WTC11 (cell line): Measurements from ENCODE around the gene RETN. TPM values are rescaled to one million over a fixed set of nuclear protein-coding genes. Genes with fewer than 3 reads are reported as not detected.

ENCODE experiments used
- ATAC-seq: fragments of 200-7000 bp; cut with Tn5 transposase; 2 replicates; pipeline ENCODE4 v1.10.0; 2021; ENCODE audit warnings: mild to moderate bottlenecking, moderate library complexity
- CTCF ChIA-PET: fragments of 300-600 bp; sonication (Branson Sonifier 250); formaldehyde crosslinking; loops from one replicate; lab custom pipeline; 2021; ENCODE audit warnings: antibody characterized with exemption; lab: Charles Lee
- POLR2A ChIA-PET: fragments of 350-600 bp; sonication (Branson Sonifier 250); formaldehyde crosslinking; loops from one replicate; lab custom pipeline; 2021; ENCODE audit warnings: antibody characterized with exemption; lab: Charles Lee
- DNase-seq: peaks from one replicate; pipeline ENCODE4 v3.0.0; 2021; ENCODE audit warnings: low spot score
- H3K27ac Mint-ChIP-seq: 2 replicates; pipeline ENCODE4 v1.8.0; 2021; ENCODE audit warnings: mixed read lengths
- H3K27me3 Mint-ChIP-seq: 2 replicates; pipeline ENCODE4 v1.8.0; 2021; ENCODE audit warnings: low read depth, mild to moderate bottlenecking, moderate library complexity, mixed read lengths
- H3K36me3 Mint-ChIP-seq: 2 replicates; pipeline ENCODE4 v1.8.0; 2021; ENCODE audit warnings: mixed read lengths
- H3K4me1 Mint-ChIP-seq: 2 replicates; pipeline ENCODE4 v1.8.0; 2022; ENCODE audit warnings: mixed read lengths
- H3K4me3 Mint-ChIP-seq: 2 replicates; pipeline ENCODE4 v1.8.0; 2021; ENCODE audit warnings: mild to moderate bottlenecking, moderate library complexity, mixed read lengths
- H3K9me3 Mint-ChIP-seq: 2 replicates; pipeline ENCODE4 v1.8.0; 2021; ENCODE audit warnings: mixed read lengths
- ATF1 ChIP-seq: sonication (generic); formaldehyde crosslinking; IDR thresholded peaks from 2 replicates; pipeline ENCODE4 v1.8.1; 2023; ENCODE audit warnings: mild to moderate bottlenecking, moderate library complexity, missing genetic modification reagents
- CREB1 ChIP-seq: sonication (generic); formaldehyde crosslinking; IDR thresholded peaks from 2 replicates; pipeline ENCODE4 v1.8.0; 2023; ENCODE audit warnings: mild to moderate bottlenecking, missing genetic modification reagents
- ESRRA ChIP-seq: sonication (generic); formaldehyde crosslinking; IDR thresholded peaks from 2 replicates; pipeline ENCODE4 v1.8.1; 2022; ENCODE audit warnings: mild to moderate bottlenecking, missing genetic modification reagents, borderline replicate concordance
- FOXK1 ChIP-seq: sonication (generic); formaldehyde crosslinking; IDR thresholded peaks from 2 replicates; pipeline ENCODE4 v1.8.0; 2022; ENCODE audit warnings: mild to moderate bottlenecking, moderate library complexity, missing genetic modification reagents
- GRHL2 ChIP-seq: fragments of 250-450 bp; sonication (Bioruptor Pico); IDR thresholded peaks from 2 replicates; pipeline ENCODE4 v1.8.0; 2022; ENCODE audit warnings: mild to moderate bottlenecking, moderate library complexity; ENCODE audit not compliant: insufficient replicate concordance, severe bottlenecking
- JUN ChIP-seq: sonication (generic); formaldehyde crosslinking; IDR thresholded peaks from 2 replicates; pipeline ENCODE4 v1.8.0; 2023; ENCODE audit warnings: mild to moderate bottlenecking, missing genetic modification reagents
- KAT7 ChIP-seq: sonication (generic); formaldehyde crosslinking; IDR thresholded peaks from 2 replicates; pipeline ENCODE4 v1.8.1; 2023; ENCODE audit warnings: missing genetic modification reagents, mild to moderate bottlenecking, borderline replicate concordance
- NFYB ChIP-seq: sonication (generic); formaldehyde crosslinking; conservative IDR thresholded peaks from 2 replicates; pipeline ENCODE4 v1.8.0; 2022; ENCODE audit warnings: low read depth, missing genetic modification reagents
- NR3C1 ChIP-seq: sonication (generic); formaldehyde crosslinking; conservative IDR thresholded peaks from 2 replicates; pipeline ENCODE4 v1.8.1; 2023; ENCODE audit warnings: low read depth, mild to moderate bottlenecking, missing genetic modification reagents
- SMAD3 ChIP-seq: sonication (generic); formaldehyde crosslinking; IDR thresholded peaks from 2 replicates; pipeline ENCODE4 v1.8.0; 2022; ENCODE audit warnings: missing genetic modification reagents, mild to moderate bottlenecking, borderline replicate concordance
- ZNF121 ChIP-seq: sonication (generic); formaldehyde crosslinking; IDR thresholded peaks from 2 replicates; pipeline ENCODE4 v1.8.0; 2023; ENCODE audit warnings: missing genetic modification reagents
- total RNA-seq: library from RNA; stranded (reverse); gene quantifications from 3 replicates; pipeline ENCODE4 v1.2.3, GENCODE V29; 2021
- TF ChIP-seq, protein P1 (sequence below): fragments of 250-450 bp; sonication (Bioruptor Pico); IDR thresholded peaks from 2 replicates; pipeline ENCODE4 v1.9.0; 2021; ENCODE audit warnings: mild to moderate bottlenecking
- TF ChIP-seq, protein P2 (sequence below): sonication (generic); formaldehyde crosslinking; IDR thresholded peaks from 2 replicates; pipeline ENCODE4 v1.8.0; 2023; ENCODE audit warnings: missing genetic modification reagents
- TF ChIP-seq, protein P3 (sequence below): sonication (generic); formaldehyde crosslinking; IDR thresholded peaks from 2 replicates; pipeline ENCODE4 v1.8.1; 2022; ENCODE audit warnings: missing genetic modification reagents, borderline replicate concordance
- TF ChIP-seq, protein P4 (sequence below): sonication (generic); formaldehyde crosslinking; IDR thresholded peaks from 2 replicates; pipeline ENCODE4 v1.8.1; 2023; ENCODE audit warnings: mild to moderate bottlenecking, missing genetic modification reagents
- TF ChIP-seq, protein P5 (sequence below): sonication (generic); formaldehyde crosslinking; IDR thresholded peaks from 2 replicates; pipeline ENCODE4 v1.8.1; 2023; ENCODE audit warnings: mild to moderate bottlenecking, missing genetic modification reagents, borderline replicate concordance
- TF ChIP-seq, protein P6 (sequence below): fragments of 250-450 bp; sonication (Bioruptor Pico); conservative IDR thresholded peaks from 2 replicates; pipeline ENCODE4 v1.9.0; 2021; ENCODE audit warnings: mild to moderate bottlenecking

Gene RETN
- total RNA-seq, 1 experiment from 2014 or later, result not detected

DNA sequence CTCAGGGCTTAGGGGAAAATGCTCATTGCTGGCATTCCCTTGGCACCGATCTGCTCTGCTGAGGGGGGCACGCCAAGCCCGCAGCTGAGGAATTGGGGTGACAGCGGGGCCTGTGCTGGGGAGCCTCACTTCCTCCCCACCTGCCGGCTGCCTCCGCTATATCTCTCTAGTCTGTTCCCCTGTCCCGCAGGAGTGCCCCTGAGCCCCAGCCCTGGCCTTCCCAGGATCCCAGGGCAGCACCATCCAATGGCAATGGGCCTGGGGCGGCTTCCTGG is 22.5 kb upstream of the RETN start:
- TF ChIP-seq, protein P1, sequence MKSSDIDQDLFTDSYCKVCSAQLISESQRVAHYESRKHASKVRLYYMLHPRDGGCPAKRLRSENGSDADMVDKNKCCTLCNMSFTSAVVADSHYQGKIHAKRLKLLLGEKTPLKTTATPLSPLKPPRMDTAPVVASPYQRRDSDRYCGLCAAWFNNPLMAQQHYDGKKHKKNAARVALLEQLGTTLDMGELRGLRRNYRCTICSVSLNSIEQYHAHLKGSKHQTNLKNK, result no peak
- TF ChIP-seq CREB1 (CRISPR knock-in tag), result no peak
- no peak for TF ChIP-seq SMAD3
- no peak for TF ChIP-seq NR3C1 (CRISPR knock-in tag)
- TF ChIP-seq FOXK1 (CRISPR knock-in tag), result no peak
- TF ChIP-seq, protein P2, sequence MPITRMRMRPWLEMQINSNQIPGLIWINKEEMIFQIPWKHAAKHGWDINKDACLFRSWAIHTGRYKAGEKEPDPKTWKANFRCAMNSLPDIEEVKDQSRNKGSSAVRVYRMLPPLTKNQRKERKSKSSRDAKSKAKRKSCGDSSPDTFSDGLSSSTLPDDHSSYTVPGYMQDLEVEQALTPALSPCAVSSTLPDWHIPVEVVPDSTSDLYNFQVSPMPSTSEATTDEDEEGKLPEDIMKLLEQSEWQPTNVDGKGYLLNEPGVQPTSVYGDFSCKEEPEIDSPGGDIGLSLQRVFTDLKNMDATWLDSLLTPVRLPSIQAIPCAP (CRISPR knock-in tag), result no peak
- TF ChIP-seq, protein P3, sequence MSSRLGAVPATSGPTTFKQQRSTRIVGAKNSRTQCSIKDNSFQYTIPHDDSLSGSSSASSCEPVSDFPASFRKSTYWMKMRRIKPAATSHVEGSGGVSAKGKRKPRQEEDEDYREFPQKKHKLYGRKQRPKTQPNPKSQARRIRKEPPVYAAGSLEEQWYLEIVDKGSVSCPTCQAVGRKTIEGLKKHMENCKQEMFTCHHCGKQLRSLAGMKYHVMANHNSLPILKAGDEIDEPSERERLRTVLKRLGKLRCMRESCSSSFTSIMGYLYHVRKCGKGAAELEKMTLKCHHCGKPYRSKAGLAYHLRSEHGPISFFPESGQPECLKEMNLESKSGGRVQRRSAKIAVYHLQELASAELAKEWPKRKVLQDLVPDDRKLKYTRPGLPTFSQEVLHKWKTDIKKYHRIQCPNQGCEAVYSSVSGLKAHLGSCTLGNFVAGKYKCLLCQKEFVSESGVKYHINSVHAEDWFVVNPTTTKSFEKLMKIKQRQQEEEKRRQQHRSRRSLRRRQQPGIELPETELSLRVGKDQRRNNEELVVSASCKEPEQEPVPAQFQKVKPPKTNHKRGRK (CRISPR knock-in tag), result no peak
- no peak for TF ChIP-seq ATF1
- TF ChIP-seq, protein P4, sequence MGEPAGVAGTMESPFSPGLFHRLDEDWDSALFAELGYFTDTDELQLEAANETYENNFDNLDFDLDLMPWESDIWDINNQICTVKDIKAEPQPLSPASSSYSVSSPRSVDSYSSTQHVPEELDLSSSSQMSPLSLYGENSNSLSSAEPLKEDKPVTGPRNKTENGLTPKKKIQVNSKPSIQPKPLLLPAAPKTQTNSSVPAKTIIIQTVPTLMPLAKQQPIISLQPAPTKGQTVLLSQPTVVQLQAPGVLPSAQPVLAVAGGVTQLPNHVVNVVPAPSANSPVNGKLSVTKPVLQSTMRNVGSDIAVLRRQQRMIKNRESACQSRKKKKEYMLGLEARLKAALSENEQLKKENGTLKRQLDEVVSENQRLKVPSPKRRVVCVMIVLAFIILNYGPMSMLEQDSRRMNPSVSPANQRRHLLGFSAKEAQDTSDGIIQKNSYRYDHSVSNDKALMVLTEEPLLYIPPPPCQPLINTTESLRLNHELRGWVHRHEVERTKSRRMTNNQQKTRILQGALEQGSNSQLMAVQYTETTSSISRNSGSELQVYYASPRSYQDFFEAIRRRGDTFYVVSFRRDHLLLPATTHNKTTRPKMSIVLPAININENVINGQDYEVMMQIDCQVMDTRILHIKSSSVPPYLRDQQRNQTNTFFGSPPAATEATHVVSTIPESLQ (CRISPR knock-in tag), result no peak
- no peak for TF ChIP-seq ESRRA (CRISPR knock-in tag)
- H3K4me3 Mint-ChIP-seq, result no peak overlapping the region
- peaks cover 12% of the 10 kb centered on the region for H3K27me3 Mint-ChIP-seq
- no peak overlapping the region for H3K27ac Mint-ChIP-seq
- DNase-seq (no peak), ATAC-seq (no peak)
- ChIA-PET POLR2A (no interaction called here), CTCF (no interaction called here)
- no peaks in the 10 kb centered on the region for H3K9me3 Mint-ChIP-seq
- H3K4me1 Mint-ChIP-seq, result no peaks in the 10 kb centered on the region
- H3K36me3 Mint-ChIP-seq, result no peaks in the 10 kb centered on the region

DNA sequence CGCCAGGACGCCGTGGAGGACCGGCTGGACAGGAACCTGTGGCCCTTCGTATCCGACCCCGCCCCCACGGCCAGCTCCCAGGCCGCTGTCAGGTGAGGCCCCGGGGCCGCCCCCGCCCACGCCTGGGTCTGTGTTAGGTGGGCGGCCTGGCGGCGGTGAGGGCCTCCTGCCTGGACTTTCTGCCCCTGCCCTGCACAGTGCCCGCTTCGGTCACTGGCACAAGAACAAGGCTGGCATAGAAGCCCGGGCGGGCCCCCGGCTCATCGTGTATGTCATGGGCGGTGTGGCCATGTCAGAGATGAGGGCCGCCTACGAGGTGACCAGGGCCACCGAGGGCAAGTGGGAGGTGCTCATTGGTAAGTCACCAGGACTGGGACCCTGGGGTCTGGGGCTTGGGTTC is 21.7 kb upstream of the RETN start:
- no peak overlapping the region for H3K4me3 Mint-ChIP-seq
- POLR2A ChIA-PET, result interaction anchor here (0.6 kb wide), 1 partner anchor 9 kb away, joined by 3 read pairs; no protein-coding TSS in a partner anchor
- DNase-seq (no peak), ATAC-seq (no peak)
- no peaks in the 10 kb centered on the region for H3K36me3 Mint-ChIP-seq
- TF ChIP-seq NR3C1 (CRISPR knock-in tag), result no peak
- TF ChIP-seq JUN (CRISPR knock-in tag), result no peak
- TF ChIP-seq KAT7, result no peak
- no peak for TF ChIP-seq ZNF121 (CRISPR knock-in tag)
- H3K9me3 Mint-ChIP-seq, result no peaks in the 10 kb centered on the region
- peaks cover 18% of the 10 kb centered on the region for H3K27me3 Mint-ChIP-seq
- CTCF ChIA-PET, result no interaction called here
- H3K4me1 Mint-ChIP-seq, result peaks cover 1% of the 10 kb centered on the region
- no peak overlapping the region for H3K27ac Mint-ChIP-seq

DNA sequence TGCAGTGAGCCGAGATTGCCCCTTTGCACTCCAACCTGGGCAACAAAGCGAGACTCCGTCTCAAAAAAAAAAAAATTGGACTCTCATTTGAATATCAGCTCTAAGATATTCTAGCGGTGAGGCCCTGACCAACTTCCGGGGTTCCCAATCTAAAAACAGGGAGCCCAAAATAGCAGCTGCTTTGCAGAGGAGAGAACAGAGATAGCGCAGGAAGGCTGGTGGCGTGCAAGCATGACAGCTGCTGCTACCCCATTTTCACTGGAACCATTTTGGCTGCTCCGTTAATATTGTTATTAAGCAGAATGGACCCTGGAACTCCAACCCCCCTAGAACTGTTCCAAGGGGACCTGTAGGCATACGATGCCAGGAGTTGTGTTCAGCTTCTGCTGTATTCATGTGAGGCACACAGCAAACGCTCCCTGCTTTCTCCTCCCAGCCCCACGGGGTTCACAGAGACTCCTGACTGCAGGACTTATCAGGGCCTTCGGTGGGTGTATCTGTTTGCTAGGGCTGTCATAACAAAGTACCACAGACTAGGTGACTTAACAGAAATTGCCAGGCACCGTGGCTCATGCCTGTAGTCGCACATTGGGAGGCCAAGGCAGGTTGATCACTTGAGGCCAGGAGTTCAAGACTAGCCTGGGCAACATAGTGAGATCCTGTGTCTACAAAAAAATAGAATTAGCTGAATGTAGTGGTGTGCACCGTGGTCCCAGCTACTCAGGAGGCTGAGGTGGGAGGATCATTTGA is 20.4 kb upstream of the RETN start:
- Mint-ChIP-seq H3K27me3 (peaks cover 31% of the 10 kb centered on the region), H3K4me3 (no peak overlapping the region), H3K27ac (no peak overlapping the region), H3K9me3 (no peaks in the 10 kb centered on the region), H3K36me3 (no peaks in the 10 kb centered on the region), H3K4me1 (peaks cover 7% of the 10 kb centered on the region)
- TF ChIP-seq ZNF121 (CRISPR knock-in tag) (peak; percentile 79; the same call in 1 of the 2 replicates), FOXK1 (CRISPR knock-in tag) (no peak)
- ATAC-seq (no peak), DNase-seq (no peak)
- ChIA-PET POLR2A (interaction anchor here (0.6 kb wide), 2 partner anchors 8 to 353 kb away, joined by 3 to 4 read pairs; no protein-coding TSS in a partner anchor), CTCF (interaction anchor here (0.6 to 1.6 kb wide), 3 partner anchors 32 to 1602 kb away, joined by 3 to 6 read pairs (median 5); partner anchors contain the start of gene TRAPPC5)

DNA sequence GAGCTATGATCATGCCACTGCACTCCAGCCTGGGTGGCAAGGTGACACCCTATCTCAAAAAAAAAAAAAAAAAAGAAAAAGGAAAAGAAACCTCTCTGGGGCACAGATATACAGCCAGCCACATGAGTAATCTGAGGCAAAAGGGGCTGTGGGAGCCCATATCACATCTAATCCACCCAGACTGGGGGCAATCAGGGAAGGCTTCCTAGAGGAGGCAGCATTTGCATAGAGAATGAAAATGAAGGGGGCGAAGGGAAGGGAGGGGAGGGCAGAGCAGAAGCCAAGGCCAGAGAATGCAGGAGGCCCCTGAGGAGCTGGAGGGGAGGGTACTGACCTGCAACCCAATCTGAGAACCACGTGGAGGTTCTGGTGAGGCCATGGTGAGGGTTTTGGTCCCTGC is 18.7 kb upstream of the RETN start:
- CTCF ChIA-PET, result interaction anchor here (0.6 to 4.3 kb wide), 5 partner anchors 9 to 82 kb away, joined by 3 to 28 read pairs (median 4); partner anchors contain the start of gene TRAPPC5
- TF ChIP-seq GRHL2 (CRISPR knock-in tag) (no peak), NFYB (CRISPR knock-in tag) (no peak), FOXK1 (CRISPR knock-in tag) (no peak)
- TF ChIP-seq, protein P5, sequence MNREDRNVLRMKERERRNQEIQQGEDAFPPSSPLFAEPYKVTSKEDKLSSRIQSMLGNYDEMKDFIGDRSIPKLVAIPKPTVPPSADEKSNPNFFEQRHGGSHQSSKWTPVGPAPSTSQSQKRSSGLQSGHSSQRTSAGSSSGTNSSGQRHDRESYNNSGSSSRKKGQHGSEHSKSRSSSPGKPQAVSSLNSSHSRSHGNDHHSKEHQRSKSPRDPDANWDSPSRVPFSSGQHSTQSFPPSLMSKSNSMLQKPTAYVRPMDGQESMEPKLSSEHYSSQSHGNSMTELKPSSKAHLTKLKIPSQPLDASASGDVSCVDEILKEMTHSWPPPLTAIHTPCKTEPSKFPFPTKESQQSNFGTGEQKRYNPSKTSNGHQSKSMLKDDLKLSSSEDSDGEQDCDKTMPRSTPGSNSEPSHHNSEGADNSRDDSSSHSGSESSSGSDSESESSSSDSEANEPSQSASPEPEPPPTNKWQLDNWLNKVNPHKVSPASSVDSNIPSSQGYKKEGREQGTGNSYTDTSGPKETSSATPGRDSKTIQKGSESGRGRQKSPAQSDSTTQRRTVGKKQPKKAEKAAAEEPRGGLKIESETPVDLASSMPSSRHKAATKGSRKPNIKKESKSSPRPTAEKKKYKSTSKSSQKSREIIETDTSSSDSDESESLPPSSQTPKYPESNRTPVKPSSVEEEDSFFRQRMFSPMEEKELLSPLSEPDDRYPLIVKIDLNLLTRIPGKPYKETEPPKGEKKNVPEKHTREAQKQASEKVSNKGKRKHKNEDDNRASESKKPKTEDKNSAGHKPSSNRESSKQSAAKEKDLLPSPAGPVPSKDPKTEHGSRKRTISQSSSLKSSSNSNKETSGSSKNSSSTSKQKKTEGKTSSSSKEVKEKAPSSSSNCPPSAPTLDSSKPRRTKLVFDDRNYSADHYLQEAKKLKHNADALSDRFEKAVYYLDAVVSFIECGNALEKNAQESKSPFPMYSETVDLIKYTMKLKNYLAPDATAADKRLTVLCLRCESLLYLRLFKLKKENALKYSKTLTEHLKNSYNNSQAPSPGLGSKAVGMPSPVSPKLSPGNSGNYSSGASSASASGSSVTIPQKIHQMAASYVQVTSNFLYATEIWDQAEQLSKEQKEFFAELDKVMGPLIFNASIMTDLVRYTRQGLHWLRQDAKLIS, result no peak
- TF ChIP-seq, protein P6, sequence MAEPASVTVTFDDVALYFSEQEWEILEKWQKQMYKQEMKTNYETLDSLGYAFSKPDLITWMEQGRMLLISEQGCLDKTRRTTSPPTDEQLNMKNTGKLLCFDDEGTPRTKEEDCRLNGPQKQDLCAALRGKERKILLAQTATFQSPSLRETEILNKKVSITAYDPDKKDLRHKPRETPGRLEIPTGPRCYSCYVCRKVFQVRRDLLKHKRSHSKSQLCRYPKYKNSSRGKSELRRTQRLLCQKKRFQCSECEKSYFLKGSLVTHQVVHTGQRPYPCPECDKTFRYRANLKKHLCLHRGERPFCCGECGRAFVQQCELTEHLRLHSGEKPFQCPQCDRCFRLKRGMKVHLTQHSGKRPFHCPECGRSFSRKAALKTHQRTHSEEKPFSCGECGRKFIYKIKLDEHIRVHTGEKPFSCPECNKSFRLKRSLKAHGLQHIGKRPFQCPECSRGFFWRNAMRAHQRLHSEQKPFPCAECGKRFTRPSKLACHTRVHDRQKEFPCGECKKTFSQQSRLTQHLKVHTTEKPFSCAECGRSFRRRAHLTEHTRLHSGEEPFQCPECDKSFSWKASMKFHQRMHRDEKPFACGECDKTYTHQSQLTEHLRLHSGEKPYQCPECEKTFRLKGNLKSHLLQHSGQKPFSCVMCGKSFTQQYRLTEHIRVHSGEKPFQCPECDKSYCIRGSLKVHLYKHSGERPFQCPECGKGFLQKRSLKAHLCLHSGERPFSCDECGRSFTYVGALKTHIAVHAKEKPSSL (CRISPR knock-in tag), result no peak

More for the DNA sequence above, 18.7 kb upstream of the RETN start:
- no peaks in the 10 kb centered on the region for H3K9me3 Mint-ChIP-seq
- H3K4me3 Mint-ChIP-seq, result no peak overlapping the region
- H3K27ac Mint-ChIP-seq, result no peak overlapping the region
- DNase-seq (no peak), ATAC-seq (no peak)
- POLR2A ChIA-PET, result interaction anchor here (0.6 kb wide), 1 partner anchor 20 kb away, joined by 12 read pairs; the partner anchor contains the start of genes PET100 and XAB2
- peaks cover 7% of the 10 kb centered on the region for H3K4me1 Mint-ChIP-seq
- H3K36me3 Mint-ChIP-seq, result no peaks in the 10 kb centered on the region
- H3K27me3 Mint-ChIP-seq, result peaks cover 47% of the 10 kb centered on the region
